NCI-H460 (cell line): ENCODE measurements around the gene PLCH2. TPM values are rescaled to one million over a fixed set of nuclear protein-coding genes. Genes with fewer than 3 reads are reported as not detected.

Source experiments
- DNase-seq: peaks from one replicate; pipeline ENCODE4 v3.0.0-alpha.2; 2016; ENCODE audit warnings: low read depth; ENCODE audit errors: extremely low read depth
- total RNA-seq: library from RNA; depleted of rRNA; stranded (reverse); fragments of >200 nt; shearing (Covaris generic); gene quantifications from 2 replicates; pipeline ENCODE4 v1.2.3, GENCODE V29; 2014

Gene PLCH2
- total RNA-seq, 1 experiment from 2014 or later: not detected

DNA sequence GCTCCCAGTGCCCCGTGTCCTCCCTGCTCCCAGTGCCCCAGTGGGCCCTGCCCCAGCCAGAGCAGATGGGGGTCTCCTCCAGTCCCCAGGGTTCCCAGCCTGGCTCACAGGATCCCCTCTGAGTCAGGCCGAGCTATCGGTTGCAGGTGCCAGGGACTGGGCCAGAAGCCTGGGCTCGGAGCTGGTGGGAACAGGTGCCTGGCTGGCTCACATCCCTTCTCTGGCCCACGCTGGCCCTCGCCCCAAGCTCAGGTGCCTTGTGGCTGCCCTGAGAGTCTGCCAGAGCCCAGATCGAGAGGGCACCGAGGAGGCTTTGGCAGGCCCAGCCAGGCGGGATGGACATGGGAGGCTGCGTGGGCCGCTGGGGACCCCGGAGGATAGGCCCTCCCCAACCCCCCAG is 18.9 kb downstream of the PLCH2 start:
- DNase-seq: no peak

DNA sequence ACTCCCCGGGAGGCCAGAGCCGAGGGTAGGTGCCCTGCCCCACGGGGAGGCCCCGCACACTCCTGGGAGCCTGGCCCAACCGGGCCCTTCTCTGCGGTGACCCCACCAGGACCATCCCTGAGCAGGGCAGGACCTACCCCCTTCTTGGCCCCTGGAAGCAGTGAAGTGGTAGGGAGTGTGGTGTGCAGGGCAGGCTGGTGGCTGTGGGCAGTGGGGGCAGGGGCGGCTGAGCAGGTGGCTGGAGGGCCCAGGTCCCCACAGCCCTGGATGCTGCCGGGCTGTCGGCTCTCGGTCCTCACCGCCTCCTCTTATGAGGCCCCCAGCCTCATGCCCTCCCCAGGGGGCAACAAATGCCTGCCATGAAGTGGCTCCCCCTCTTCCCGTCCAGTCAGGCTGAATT is 19.5 kb downstream of the PLCH2 start:
- DNase-seq: no peak

DNA sequence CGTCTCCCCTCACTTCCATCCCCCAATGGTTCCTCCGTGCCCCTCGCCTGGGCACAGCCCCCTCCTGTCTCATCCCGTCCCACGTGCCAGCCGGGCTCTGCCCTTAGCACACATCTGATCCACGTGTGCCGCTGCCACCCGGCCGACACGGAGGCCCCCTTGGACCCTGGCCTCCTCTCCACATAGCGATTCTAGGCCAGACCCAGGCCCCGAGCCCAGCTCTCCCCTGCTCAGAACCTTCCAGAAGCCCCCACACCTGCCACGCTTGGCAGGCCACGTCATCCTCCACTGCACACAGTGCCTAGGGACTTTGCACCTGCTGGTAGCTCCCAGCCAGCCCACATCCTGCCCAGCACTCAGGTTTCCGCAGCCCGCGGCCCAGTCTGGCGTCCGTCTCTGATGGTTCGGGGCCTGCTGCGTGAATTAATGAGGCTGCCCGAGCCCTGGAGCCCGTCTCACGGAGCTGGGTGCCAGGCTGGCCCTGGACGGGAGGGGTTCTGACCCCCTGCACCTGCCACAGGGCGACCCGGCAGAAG is 20.1 kb downstream of the PLCH2 start:
- DNase-seq: no peak

DNA sequence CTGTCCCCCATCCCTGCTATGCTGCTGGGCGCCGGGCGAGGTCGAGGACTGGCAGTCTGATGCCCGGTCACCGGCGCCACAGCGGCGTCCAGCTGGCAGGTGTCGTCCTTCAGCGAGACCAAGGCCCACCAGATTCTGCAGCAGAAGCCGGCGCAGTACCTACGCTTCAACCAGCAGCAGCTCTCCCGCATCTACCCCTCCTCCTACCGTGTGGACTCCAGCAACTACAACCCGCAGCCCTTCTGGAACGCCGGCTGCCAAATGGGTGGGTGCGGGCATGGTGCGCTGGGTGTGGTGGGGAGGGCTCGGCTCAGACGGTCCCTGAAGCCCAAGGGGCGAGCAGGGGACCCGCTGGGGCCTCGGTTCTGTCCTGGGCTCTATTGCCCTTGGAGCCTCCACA is 20.7 kb downstream of the PLCH2 start:
- DNase-seq: no peak

DNA sequence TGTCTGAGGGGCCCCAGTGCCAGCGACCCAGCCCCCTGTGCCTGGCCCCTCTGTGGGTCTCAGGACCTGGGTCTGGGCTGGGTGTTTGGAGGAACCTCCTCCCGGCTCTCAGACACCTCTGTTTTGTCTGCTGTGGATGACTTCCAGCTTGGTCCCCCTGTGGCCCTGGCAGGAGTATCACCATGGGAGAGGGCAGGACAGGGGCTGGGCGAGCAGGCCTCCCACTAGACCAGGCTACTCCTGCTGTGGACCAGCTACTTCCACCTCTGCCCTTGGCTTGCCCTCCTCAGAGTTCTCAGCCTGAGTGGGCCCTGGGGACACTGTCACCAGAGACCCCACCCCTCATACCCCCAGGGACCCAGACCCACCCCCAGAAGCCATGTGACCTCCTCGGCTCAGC is 21.8 kb downstream of the PLCH2 start:
- DNase-seq: no peak

DNA sequence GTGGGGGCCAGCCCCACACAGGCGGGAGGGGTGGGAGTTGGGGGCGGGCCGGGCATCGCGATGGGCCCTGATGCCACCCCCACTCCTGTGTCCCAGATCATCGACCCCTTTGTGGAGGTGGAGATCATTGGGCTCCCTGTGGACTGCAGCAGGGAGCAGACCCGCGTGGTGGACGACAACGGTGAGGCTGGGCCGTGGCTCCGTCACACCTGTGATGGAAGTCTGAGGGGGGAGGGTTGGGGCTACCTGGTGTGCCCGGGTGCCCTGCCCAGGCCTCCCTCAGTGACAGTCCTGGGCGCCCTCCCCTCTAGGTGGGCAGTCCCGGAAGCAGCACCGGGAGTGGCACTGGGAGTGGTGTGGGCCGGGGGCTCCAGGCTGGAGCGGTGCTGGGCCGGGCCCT is 22.6 kb downstream of the PLCH2 start:
- no peak for DNase-seq

DNA sequence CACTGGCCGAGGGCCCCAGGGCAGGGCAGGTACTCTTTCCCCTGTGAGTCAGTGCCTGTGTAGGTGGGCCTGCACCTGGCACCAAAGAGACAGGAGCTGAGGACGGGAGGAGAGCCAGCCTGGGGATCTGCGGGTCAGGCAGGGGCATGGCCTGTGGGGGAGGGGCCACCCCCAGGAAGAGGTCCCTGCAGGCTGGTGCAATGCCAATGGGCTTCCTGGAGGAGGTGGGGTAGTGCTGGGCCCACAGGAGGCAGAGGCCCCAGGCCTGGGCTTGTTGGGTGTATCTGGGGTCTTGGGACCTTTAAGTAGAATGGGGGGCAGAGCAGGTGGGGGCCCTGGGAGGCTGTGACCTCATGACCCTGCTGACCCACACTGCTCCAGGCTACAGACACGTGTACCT is 23.2 kb downstream of the PLCH2 start:
- DNase-seq: no peak

DNA sequence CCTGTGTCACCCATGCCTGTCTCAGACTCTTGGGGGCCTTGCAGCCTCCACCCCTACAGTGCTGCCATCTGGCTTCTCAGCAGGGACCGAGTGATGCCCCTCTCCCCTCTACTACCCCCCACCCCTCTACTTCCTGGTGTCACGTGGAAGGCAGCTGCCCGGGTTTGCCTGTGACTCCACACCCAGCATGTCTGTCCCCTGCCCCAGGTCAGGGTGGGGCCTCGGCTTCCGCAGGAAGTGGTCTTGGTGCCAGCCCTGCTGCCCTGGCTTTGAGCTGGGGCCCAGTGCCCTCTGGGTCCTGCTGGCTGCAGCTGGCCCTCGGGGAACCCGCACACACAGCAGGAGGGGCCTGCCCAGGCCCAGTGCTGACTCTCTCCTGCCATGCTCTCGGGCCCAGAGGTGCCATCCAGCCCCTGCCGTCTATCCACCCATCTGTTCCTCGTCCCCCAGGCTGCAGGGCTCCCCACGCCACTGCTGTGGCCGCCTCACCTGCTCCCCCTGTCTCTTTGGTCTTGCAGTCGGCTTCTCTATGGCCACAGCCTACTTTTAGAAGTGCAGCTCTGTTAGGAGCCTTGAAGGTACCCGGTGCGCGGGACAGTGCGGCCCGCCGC is 24.0 kb downstream of the PLCH2 start:
- no peak for DNase-seq

DNA sequence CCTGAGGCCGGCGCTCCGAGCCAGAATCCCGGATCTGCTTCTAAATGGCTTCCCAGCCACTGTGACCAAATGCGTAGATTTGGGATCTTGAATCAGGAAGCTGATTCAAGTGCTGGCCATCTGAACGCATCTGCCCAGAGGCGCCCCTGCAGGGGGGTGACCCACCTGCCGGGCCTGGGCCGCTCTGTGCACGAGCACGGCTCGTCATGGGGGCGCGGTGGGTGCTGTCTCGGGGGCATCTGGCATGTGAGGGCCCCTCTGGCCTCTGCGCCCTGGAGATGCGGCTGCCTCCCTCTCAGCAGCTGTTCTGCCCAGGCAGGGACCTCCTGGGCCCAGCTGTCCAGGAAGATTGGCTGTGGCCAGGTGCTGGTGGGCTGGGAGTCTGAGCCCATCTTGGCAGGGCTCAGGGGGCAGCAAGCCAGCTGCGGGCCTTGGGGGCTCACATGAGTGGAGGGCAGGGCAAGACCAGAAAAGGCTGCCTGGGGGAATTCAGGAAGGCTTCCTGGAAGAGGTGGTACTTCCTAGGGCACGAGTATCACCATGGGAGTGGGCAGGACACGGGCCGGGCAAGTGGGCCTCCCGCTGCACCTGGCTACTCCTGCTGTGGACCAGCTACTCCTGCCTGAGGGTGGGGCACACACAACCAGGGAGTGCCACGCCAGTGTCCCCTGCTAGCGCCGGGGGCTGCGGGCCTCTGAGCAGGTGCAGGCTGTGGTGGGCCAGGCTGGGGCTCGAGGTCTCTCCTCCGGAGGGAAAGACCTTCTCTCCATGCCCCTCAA is 25.1 kb downstream of the PLCH2 start:
- DNase-seq: no peak

DNA sequence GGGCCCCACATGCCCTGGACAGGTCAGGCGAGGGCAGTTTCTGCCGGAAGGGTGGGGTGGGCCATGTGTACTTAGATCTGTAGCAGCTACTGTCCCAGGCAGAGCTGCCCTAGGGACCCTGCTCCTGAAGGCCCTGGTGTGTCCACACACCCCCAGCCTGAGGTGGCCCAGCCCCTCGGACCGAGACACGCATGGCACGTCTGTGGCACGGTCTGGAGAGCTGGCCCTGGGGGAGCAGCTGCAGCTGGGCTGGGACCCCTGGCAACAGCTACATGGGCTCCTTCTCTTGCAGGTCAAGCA is 25.7 kb downstream of the PLCH2 start:
- no peak for DNase-seq

DNA sequence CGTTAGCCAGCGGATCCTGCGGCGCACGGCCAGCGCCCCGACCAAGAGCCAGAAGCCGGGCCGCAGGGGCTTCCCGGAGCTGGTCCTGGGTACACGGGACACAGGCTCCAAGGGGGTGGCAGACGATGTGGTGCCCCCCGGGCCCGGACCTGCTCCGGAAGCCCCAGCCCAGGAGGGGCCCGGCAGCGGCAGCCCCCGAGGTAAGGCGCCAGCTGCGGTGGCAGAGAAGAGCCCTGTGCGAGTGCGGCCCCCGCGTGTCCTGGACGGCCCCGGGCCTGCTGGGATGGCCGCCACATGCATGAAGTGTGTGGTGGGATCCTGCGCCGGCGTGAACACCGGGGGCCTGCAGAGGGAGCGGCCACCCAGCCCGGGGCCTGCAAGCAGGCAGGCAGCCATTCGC is 26.1 kb downstream of the PLCH2 start:
- DNase-seq: no peak

DNA sequence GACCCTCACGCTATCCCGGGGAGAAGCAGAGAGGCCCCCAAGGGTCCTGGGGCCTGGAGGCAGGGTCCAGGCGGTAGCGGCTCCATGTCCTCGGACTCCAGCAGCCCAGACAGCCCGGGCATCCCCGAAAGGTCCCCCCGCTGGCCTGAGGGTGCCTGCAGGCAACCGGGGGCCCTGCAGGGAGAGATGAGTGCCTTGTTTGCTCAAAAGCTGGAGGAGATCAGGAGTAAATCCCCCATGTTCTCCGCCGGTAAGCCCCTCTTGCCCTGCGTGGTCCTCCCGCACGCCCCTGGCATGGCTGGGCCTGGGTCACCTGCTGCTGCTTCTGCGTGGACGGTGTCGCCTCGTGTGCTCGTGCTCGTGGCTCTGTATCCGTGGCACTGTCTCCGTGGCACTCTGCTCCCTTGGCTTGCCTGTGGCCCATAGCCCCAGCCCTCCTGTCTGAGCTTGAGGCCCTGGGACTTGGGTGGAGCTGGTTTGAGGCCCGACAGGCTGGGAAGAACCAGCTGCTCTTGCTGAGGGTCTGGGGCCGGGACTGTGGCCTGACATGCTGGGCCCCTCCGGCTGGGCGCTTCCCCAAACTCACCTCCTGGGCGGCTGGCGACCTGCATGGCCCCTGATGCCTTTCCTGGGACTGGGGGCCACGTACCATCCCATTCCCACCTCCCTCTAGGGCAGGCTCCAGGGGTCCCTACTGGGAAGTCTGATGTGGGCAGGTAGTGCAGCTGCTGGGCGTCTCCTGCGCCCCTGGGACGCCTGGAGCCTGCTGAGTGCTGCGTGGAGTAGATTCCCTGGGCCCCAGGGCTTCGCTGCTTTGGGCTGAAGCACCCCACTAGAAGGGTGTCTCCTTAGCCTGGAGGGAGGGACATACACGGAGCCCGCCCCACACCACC is 26.8 kb downstream of the PLCH2 start:
- DNase-seq: no peak

DNA sequence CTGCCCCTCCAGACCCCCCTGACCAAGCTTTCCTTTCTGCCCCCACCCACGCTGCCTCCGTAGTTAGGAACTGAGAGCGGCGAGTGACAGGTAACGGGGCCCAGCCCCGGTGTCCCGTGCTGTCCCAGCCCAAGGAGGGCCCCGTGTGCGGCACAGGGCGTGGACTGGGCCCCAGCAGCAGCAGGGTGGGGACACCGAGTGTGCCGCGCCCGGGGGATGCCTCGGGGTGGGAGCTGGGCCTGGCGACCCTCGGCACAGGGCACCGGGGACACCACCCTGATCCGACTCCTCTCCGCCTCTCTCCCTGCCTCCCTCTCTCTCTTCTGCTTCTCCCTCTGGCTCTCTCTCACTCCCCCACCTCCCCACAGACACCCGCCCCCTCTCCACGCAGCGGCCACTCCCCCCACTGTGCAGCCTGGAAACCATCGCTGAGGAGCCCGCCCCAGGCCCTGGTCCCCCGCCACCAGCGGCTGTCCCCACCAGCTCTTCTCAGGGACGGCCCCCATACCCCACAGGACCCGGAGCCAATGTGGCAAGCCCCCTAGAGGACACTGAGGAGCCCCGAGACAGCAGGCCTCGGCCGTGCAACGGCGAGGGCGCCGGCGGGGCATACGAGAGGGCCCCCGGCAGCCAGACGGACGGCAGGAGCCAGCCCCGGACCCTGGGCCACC is 27.6 kb downstream of the PLCH2 start:
- DNase-seq: no peak

DNA sequence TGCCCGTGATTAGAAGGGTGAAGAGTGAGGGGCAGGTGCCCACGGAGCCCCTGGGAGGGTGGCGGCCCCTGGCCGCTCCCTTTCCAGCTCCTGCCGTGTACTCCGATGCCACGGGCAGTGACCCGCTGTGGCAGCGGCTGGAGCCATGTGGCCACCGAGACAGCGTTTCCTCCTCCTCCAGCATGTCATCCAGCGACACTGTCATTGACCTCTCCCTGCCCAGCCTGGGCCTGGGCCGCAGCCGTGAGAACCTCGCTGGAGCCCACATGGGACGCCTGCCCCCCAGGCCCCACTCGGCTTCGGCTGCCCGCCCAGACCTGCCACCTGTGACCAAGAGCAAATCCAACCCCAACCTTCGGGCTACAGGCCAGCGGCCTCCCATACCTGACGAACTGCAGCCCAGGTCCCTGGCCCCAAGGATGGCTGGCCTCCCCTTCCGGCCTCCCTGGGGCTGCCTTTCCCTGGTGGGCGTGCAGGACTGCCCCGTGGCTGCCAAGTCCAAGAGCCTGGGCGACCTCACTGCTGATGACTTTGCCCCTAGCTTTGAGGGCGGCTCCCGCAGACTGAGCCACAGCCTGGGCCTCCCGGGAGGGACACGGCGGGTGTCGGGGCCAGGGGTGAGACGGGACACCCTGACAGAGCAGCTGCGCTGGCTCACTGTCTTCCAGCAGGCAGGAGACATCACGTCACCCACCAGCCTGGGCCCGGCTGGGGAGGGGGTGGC is 28.3 kb downstream of the PLCH2 start:
- DNase-seq: no peak

DNA sequence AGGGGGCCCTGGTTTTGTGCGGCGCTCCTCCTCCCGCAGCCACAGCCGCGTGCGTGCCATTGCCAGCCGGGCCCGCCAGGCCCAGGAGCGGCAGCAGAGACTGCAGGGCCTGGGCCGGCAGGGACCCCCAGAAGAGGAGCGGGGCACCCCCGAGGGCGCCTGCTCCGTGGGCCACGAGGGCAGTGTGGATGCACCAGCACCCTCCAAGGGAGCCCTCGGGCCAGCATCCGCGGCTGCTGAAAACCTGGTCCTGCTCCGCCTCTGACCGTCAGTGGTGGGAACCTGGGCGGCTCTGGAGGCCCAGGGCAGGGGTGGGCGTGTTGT is 28.8 kb downstream of the PLCH2 start:
- no peak for DNase-seq

DNA sequence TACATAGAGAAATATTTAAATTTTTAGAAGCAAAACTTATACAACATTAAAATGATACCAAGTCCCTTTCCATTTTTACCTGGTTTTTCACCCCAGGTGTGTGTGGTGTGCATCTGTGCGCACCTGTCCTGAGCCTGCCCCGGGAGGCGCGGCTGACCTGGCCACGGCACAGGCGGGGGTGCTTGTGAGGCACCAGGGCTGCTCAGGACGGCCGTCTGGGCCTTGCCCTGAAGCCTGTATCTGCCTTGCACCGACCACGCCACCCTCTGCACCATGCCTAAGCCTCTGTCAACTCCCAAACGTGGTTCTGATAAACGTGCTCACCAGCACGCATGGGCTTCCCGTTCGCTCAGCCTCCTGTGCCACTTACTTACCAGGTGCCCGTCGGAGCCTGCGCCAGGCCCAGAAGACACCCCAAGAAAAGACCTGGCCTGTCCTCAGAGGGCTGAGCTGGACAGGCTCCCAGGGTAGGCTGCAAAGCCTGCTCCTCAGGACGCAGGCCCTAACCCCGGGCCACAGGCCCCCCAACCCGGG is 29.4 kb downstream of the PLCH2 start:
- DNase-seq: no peak

DNA sequence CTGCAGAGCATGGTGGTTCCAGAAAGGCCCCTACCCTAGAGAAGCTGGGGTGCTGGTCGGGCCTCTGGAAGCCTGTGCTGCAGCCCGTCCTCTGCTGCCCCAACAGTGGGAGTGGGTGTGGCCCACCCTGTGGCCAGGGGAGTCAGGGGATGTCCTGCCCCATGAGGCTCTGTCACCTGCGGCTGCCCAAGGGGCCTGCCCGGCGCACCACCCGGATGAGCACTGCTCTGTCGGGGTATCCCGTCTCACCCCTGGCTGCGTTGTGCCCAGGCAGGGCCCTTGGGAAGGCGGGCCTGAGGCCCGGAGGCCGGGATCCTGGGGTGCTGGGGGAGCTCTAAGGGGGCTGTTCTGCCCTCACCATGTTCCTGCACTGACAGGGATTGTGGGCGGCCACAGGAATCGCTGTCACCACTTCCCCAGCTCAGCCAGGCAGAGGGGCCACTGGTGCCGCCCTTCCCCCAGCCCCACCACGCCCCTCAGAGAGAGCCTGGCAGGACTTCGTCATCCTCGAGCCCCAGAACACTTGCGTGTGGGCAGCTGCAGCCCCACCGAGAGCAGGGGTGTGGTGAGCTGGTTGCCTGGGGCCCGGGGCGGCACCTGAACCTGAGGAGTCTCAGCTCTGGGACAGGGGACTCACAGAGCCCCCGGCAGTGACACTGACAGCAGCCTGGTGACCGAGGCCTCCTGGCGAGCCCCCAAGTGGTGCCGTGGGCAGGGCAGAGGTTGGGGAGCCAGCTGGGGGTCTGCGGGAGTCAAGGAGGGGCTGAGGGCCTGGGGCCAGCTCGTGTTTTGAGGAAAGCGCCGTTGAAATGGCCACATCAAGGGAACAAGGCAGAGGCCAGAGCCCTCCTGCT is 30.1 kb downstream of the PLCH2 start:
- no peak for DNase-seq

DNA sequence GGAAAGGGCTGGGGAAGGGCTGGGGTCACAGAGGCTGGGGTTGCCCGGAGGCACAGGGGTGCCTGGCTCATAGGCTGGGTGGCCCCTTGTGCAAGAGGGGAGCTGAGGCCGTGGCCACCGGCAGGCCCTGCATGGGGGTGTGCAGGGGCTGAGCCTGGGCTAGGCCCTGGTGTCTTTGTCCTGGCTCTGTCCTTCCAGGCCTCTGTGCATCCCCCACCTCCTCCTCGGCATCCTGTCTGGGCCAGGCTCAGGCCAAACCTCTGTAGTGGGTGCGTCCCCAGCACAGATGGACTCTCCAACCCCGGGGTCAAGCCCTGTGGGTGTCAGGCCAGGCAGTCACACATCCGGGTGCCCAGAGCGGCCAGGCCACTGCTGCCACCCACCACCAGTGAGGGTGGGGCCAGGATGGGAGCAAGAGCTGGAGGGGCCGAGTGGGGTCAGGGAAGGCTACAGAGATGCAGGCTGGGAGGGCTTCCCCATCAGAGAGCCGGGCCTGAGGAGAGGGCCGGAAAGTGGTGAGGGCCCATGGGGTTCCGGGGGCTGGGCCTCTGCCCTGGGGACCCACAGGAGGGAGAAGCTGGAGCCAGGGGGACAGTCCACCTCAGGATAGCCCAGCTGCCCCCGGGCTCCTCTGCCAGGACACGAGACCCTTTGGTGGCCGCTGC is 30.9 kb downstream of the PLCH2 start:
- DNase-seq: no peak

DNA sequence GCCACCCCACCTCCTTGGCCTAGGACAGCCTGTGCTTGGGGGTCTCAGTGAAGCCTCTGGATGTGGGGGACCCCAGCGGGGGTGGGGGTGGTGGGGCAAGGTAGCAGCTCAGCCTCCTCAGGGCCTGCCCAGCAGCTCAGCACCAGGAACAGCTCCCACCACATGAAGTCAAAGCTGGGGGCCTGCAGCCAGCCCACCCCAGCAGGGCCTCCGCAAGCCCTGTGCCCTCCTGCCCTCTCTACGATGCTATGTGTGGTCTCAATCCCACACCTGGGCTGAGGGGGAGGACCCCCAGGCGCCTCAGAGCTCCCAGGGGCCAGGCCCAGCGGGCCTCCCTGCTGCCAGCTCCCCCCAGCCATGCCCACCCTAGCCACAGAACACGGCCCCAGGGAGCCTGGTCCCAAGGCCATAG is 31.7 kb downstream of the PLCH2 start:
- no peak for DNase-seq
